HFFc6 (cell line): ENCODE results near the gene SLIT3. TPM values are rescaled to one million over a fixed set of nuclear protein-coding genes. Genes with fewer than 3 reads are reported as not detected.

Source experiments
- DNase-seq: peaks from one replicate; pipeline ENCODE4 v3.0.0-alpha.2; 2018
- H3K27ac Mint-ChIP-seq: 2 replicates; pipeline ENCODE4 v1.8.0; 2020; ENCODE audit warnings: mild to moderate bottlenecking, mixed read lengths
- H3K27me3 Mint-ChIP-seq: 2 replicates; pipeline ENCODE4 v1.8.0; 2021; ENCODE audit warnings: mild to moderate bottlenecking, moderate library complexity, mixed read lengths; ENCODE audit not compliant: insufficient read depth
- H3K36me3 Mint-ChIP-seq: 2 replicates; pipeline ENCODE4 v1.8.0; 2021; ENCODE audit warnings: low read depth, mixed read lengths
- H3K4me1 Mint-ChIP-seq: 2 replicates; pipeline ENCODE4 v1.8.0; 2020; ENCODE audit warnings: low read depth, mixed read lengths
- H3K4me3 Mint-ChIP-seq: 2 replicates; pipeline ENCODE4 v1.8.0; 2020; ENCODE audit warnings: mild to moderate bottlenecking, moderate library complexity, mixed read lengths
- H3K9me3 Mint-ChIP-seq: 2 replicates; pipeline ENCODE4 v1.8.0; 2020; ENCODE audit warnings: mild to moderate bottlenecking, mixed read lengths
- total RNA-seq, 6 experiments: library from RNA; stranded (reverse); fragmentation: NEBNext Ultra II Directional; extraction: Animal tissue kit (Norgen Biotek cat#: 25700); gene quantifications; 2 replicates in 1 of 6; 3 replicates in 5 of 6; pipeline ENCODE4 v1.2.3, GENCODE V29; 2021
- TF ChIP-seq, protein P1 (sequence below): fragments of 200-600 bp; sonication (generic); IDR thresholded peaks from 2 replicates; pipeline ENCODE4 v1.5.0; 2021; ENCODE audit warnings: antibody characterized with exemption, mild to moderate bottlenecking

SLIT3 gene
- total RNA-seq, 6 experiments from 2014 or later: 4.2 to 8.3 (median 7.1) TPM

DNA sequence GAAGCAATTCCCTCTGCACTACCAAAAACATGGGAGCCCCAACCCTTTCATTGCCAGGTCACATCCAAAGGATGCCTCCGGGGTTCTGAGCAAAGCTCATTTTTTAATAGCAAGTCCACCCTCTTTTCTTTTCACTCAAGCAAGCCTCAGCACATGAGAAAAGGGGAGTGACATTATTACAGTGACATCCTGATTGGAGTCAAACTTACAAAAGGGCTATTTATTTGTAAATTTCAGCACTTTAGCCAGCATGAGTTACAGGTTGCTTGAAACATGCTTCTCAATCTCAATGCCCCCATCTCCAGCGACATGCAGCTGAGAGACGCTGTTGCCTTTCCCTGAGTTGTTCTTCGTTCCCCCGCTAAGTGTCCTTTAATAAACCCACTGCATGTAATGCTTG, 483.3 kb downstream of the SLIT3 start:
- H3K27ac Mint-ChIP-seq: no peak overlapping the region
- H3K4me3 Mint-ChIP-seq: no peak overlapping the region

DNA sequence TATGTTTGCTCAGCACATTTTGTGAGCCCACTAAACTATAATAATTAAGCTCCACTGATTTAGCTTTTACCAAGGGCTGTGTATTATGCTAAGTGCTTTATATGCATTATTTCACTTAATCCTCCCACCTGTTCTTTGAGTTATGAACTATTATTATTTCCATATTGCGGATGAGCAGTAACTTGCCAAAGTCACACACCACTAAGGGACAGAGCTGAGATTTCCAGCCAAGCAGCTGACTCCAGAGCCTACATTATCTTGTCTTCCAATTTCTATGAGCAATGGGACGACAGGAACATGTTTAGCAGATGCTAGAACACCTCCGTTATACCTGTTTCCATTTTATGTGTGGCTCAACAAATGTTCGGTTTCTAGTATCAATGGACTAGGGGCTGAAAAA, 484.3 kb downstream of the SLIT3 start:
- no peak for DNase-seq
- H3K4me1 Mint-ChIP-seq: no peaks in the 10 kb centered on the region
- TF ChIP-seq, protein P1, sequence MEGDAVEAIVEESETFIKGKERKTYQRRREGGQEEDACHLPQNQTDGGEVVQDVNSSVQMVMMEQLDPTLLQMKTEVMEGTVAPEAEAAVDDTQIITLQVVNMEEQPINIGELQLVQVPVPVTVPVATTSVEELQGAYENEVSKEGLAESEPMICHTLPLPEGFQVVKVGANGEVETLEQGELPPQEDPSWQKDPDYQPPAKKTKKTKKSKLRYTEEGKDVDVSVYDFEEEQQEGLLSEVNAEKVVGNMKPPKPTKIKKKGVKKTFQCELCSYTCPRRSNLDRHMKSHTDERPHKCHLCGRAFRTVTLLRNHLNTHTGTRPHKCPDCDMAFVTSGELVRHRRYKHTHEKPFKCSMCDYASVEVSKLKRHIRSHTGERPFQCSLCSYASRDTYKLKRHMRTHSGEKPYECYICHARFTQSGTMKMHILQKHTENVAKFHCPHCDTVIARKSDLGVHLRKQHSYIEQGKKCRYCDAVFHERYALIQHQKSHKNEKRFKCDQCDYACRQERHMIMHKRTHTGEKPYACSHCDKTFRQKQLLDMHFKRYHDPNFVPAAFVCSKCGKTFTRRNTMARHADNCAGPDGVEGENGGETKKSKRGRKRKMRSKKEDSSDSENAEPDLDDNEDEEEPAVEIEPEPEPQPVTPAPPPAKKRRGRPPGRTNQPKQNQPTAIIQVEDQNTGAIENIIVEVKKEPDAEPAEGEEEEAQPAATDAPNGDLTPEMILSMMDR: no peak

More for the DNA sequence above, 483.3 kb downstream of the SLIT3 start:
- TF ChIP-seq, protein P1: no peak
- no peak for DNase-seq
- Mint-ChIP-seq H3K9me3 (no peaks in the 10 kb centered on the region), H3K36me3 (no peaks in the 10 kb centered on the region), H3K4me1 (no peaks in the 10 kb centered on the region), H3K27me3 (peaks cover 8% of the 10 kb centered on the region)

DNA sequence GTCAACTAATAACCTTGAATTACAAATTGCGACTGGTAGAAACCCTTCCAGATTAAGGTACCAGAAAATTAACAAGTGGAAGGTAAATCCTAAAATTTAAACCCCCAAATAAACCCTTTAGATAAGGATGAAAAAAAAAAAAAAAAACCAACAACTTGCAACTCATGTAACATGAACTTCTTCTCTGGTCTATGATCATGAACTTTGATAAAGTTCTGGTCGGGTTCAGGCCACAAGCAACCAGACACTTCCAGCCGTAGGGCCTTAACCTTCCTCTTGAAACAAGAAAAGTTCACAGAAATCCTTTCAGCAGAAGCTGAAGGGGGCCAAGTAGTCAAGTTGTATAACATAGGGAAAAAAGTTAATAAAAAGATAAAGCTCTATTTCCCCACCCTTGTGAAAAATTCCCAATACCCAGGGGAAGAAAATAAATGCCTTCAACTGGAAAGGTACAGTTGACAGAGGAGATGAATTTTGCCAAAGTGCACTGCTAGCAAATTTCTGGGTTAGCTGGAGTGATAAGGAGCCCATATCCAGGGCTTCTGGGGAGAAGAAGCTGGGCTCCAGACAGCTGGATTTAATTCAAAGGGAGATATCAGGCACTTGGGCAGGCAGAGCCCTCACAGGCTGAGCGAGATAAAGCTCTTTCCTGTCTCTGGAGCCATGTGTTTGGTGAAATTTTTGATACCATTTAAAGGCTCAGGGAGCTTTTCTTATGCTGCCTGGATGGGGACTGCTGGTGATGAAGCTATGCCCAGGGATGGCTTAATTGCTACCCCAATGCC, 487.6 kb downstream of the SLIT3 start:
- no peaks in the 10 kb centered on the region for H3K36me3 Mint-ChIP-seq
- TF ChIP-seq, protein P1: no peak
- H3K27ac Mint-ChIP-seq: no peak overlapping the region
- H3K9me3 Mint-ChIP-seq: no peaks in the 10 kb centered on the region
- no peak for DNase-seq
- no peak overlapping the region for H3K4me3 Mint-ChIP-seq
- H3K27me3 Mint-ChIP-seq: peaks cover 3% of the 10 kb centered on the region
- H3K4me1 Mint-ChIP-seq: no peaks in the 10 kb centered on the region

More for the DNA sequence above, 484.3 kb downstream of the SLIT3 start:
- Mint-ChIP-seq H3K9me3 (no peaks in the 10 kb centered on the region), H3K27me3 (peaks cover 8% of the 10 kb centered on the region), H3K4me3 (no peak overlapping the region), H3K36me3 (no peaks in the 10 kb centered on the region), H3K27ac (no peak overlapping the region)

- no peak for DNase-seq
- Mint-ChIP-seq H3K27ac (no peak overlapping the region), H3K36me3 (no peaks in the 10 kb centered on the region), H3K4me3 (no peak overlapping the region), H3K27me3 (peaks cover 2% of the 10 kb centered on the region), H3K9me3 (no peaks in the 10 kb centered on the region), H3K4me1 (no peaks in the 10 kb centered on the region)
- TF ChIP-seq, protein P1: no peak
These were observed 490.3 kb downstream of the SLIT3 start for GRCh38 chr5:168810641-168811040.

GRCh38 chr5:168809218-168809617, 491.7 kb downstream of the SLIT3 start:
- H3K4me1 Mint-ChIP-seq: no peaks in the 10 kb centered on the region
- H3K36me3 Mint-ChIP-seq: no peaks in the 10 kb centered on the region
- no peaks in the 10 kb centered on the region; the same call in none of the 2 replicates for H3K27me3 Mint-ChIP-seq
- TF ChIP-seq, protein P1: no peak
- no peaks in the 10 kb centered on the region for H3K9me3 Mint-ChIP-seq
- H3K4me3 Mint-ChIP-seq: no peak overlapping the region
- H3K27ac Mint-ChIP-seq: no peak overlapping the region
- DNase-seq: no peak
